Brain pericyte (primary cell): Measurements from ENCODE around the gene FABP7.

Experiments used
- DNase-seq: peaks from one replicate; pipeline ENCODE4 v3.0.0-alpha.2; 2012; ENCODE audit warnings: low read depth, low spot score

FABP7 gene

DNA sequence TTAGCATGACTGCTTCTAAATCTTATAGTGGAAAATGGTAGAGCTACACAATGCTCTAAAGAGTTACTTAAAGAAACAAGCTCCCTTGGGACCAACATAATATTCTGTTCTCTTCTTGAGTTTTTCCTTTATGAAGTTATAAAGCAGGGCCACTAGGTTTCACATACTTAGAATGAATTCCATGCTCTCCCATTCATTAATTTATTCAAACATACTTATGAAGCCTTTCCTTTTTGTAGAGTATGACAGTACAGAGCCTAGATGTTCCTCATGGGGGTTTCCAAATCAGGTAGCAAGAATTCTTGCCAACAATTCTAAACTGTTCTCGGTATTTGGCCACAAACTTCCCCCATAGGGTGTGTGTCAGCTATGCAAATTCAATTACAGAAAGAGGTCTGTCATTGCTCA, 20.6 kb upstream of the FABP7 start:
- no peak for DNase-seq

DNA sequence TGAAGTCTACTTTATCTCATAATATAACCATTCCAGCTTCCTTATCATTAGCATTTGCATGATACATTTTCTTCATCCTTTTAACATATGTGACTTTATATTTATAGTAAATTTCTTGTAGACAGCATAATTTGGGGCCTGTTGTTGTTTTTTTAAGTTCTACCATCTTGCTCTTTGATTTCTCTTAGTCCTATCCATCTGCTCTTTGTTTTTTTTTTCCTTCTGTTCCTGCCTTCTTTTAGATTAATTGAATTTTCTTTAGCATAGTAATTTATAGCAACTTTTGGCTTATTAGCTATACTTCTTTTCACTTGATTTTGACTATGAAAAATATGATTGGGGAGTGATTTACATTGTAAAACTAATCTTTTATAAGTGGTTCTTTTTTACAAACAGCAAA, 19.2 kb upstream of the FABP7 start:
- no peak for DNase-seq

GRCh38 chr6:122766256-122766655, 13.3 kb upstream of the FABP7 start:
- DNase-seq = no peak

- no peak for DNase-seq
Observed at GRCh38 chr6:122770835-122771601, 8.5 kb upstream of the FABP7 start.

DNA sequence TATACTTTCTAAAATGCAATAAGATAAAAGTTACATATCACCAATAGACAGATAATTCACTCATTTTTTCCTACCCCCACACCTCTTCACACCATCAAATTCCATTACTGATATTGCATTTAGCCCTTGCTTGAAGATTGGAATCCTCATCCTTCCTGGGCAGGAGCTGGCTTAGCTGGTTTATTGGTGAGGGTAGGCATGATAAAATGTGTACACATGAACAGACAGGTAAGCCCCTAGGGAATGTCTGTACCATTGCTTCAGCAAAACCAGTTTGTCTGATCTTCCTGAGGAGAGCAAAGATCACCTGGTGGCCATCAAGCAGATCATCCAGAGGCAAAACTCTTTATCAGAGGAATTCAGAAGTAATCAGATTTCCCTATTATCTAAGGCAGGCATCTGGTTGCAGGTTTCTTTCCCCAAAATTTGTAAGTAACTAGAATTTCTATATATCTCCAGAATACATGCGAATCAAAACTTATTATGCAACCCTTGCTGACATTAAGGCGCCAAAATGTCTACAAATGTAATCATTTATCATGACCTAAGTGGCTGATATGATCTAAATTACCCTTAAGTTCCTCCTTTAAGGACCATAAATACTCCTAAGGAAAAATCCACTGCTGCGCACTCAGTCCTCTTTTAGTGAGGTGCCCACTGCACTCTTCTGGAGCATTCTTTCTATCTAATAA, 6.6 kb upstream of the FABP7 start:
- DNase-seq = no peak

DNA sequence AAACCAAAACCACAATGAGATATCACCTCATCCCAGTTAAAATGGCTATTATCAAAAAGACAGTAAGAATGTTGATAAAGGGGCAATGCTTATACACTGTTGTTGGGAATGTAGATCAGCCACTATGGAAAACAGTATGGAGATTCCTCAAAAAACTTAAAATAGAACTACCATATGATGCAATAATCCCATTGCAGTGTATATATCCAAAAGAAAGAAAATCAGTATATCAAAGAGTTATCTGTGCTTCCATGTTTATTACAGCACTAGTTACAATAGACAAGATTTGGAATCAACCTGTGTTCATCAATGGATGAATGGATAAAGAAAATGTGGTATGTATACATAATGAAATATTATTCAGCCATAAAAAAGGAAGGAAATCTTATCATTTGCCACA, 3.5 kb upstream of the FABP7 start:
- no peak for DNase-seq

DNA sequence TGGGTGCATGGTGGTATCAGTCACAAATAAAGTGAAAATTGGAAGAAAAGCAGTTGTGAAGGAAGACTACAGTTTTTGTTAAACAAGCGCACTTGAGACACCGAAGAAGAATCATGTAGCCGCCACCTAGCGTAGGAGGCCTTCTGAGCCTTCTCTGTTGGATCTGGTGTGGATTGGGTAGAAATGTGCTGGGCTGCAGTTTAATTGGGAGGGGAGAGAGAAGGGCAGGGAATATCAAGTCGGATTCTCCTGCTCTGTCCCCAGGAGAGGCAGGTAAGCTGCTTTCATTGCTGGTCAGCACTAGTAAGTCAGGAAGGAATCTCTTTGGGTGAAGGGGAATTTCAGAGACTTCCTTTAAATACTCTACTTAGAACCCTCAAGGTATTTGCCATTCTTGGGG, 1.2 kb upstream of the FABP7 start:
- no peak for DNase-seq

DNA sequence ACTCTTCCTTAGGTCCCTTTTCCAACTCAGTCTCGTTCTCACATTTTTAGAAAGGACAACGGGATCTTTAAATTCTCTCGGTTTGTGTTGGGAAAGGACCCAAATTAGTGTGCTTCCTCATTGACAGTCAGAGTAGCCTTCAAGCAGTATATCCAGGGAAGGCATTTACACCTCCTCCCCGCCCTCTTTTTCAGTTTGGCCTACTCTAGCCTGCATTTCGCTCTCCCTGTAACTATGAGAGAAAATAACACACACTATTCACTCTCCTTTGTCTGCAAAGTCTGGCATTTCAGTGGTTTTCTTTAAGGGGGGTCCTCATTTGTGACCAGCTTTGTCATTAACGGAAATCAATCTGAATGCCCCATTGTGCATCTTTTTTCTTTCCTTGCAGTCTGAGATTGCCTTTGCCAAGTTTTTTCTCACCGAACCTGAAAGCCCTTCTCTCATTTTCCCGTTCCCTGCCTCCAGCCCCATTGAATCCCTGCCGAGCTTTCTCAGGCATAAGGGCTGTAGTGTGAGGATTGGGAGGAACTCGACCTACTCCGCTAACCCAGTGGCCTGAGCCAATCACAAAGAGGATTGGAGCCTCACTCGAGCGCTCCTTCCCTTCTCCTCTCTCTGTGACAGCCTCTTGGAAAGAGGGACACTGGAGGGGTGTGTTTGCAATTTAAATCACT, 393 bp upstream of the FABP7 start:
- no peak for DNase-seq

GRCh38 chr6:122780114-122780513, 598 bp downstream of the FABP7 start:
- no peak for DNase-seq

DNA sequence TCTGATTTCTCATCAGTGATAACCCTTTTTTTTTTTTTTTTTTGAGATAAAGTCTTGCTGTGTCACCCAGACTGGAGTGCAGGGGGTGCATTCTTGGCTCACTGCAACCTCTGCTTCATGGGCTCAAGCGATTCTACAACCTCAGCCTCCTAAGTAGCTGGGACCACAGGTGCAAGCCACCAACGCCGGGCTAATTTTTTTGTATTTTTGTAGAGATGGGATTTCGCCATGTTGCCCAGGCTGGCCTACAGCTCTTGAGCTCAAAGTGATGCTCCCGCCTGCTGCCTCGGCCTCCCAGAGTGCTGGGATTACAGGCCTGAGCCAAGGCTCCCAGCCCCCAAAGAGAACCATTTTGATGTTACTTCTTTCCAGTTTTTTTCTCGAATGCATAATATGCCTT, 2.2 kb downstream of the FABP7 start:
- no peak for DNase-seq

DNA sequence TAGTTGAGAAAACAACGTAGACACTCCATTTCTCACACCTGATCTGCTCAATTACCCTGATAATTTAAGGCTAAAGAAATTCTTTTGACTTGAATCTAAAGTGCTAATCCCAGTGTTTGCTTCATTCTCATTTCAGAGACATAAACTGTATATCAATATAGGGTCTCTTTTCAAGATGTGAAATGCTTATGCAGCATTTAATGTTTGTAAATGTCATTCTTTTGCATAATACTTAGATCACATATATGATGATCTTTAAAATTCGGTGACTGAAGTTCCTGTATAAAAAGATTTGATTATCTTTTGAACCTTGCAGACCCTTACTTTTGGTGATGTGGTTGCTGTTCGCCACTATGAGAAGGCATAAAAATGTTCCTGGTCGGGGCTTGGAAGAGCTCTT, 3.9 kb downstream of the FABP7 start:
- DNase-seq = no peak

GRCh38 chr6:122785891-122786290, 6.4 kb downstream of the FABP7 start:
- no peak for DNase-seq

DNA sequence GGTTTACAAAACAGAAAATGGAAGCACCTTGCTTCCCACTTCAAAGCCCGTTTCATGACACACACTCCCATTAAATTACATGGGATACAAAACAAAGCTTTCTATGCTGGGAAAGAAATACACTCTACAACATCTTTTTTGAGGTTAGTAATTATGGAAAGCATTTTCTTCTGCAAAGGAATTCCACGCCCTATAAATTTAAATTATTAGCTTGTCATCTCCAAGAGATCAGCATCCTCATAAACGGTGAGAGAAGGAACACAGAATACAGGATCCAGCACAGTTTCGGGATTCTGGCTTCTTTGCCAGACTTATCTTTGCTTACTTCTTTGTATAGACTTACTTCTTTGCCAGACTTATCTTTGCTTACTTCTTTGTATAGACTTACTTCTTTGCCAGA, 8.2 kb downstream of the FABP7 start:
- no peak for DNase-seq

DNA sequence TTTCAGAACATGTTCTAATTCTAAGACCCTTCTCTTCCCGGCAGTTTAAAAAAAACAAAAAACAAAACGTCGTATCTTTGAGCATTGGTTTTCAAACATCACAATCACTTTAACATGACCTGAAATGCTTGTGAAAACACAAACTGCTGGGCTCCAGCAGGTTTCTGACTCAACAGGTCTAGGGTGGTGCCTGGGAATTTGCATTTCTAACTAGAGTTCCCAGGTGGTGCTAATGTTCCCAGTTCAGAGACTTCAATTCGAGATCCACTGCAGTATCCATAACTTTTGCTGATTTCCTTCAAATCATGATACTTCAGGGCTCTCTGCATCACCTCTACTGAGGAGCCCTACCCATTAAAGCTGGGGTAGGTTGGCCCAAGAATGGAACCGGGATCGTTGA, 8.7 kb downstream of the FABP7 start:
- DNase-seq = no peak

- no peak for DNase-seq
Observed at GRCh38 chr6:122788663-122789181, 9.2 kb downstream of the FABP7 start.

GRCh38 chr6:122789182-122790027, 9.9 kb downstream of the FABP7 start, which contains the start of gene SMPDL3A:
SMPDL3A (plus strand) TSS chr6:122789258; CDS start chr6:122789347, 89 bp downstream.
- peak; percentile 80 for DNase-seq

GRCh38 chr6:122790028-122790422, 10.5 kb downstream of the FABP7 start:
- no peak for DNase-seq

DNA sequence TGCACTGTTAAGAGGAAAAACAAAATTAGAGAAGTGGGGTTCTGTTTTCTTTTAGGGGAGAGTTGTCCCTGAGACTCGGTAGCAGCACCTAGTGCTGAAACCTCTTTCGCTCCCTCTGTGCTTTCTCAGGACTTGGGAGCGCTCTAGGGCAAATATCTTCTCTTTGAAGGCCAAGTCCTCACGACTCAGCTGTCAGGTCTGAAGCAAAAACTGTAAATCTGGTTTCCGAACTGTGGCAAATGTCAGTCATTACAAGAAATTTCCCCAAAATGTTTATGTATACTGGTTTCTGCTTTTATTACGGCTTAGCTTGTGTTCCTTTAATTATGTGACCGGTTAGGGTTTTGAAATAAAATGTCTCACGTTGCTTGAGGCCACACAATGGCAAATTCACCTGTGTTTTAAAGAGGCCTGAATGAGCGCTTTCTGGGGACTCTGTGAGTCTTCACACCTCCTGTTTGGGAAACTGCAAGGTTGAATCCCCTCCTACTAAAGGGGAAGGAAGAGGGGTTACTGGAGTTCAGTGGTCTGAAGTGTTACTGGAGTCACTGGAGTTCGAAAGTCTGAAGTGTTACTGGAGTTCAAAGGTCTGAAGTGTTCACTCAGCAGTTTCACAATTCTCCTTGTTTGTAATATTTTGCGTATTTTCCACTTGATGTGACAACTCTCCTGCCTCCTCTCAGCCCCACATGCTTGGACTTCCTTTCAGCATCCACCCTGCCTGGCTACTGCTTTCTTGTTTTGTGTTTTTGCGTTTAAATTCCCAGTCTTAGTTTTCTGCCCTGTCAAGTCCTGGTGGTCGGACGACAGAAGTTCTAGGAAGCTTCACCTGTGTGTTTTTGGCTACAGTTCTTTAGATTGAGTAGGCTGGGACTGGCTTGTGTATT, 11.2 kb downstream of the FABP7 start:
- DNase-seq = no peak

- no peak for DNase-seq
Observed at GRCh38 chr6:122791310-122791679, 11.8 kb downstream of the FABP7 start.

GRCh38 chr6:122792766-122793165, 13.2 kb downstream of the FABP7 start:
- DNase-seq = no peak

DNA sequence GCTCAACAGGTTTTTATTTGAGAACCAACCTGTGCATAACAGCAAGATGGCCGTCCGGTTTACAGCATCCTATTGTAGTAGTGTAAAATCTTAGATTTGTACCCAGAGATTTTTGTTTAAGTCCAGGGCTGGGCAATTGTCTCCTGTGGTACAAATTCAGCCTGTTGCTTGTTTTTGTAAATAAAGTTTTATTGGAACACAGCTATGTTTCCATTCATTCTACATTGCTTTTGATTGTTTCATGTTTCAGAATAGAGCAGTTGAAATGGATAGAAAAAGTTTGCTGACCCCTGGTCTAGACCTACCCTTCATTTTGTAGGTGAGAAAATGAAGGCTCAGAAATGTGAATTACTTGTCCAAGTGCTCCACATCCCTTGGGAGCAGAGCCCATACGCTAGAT, 18.0 kb downstream of the FABP7 start:
- no peak for DNase-seq
